ENCODE results near the gene UGT8. TPM values are rescaled to one million over a fixed set of nuclear protein-coding genes. Genes with fewer than 3 reads are reported as not detected.

The UGT8 gene
- total and polyA plus RNA-seq, 2 of the 8 experiments (the other 6 are each of a cell fraction or from before 2014, with no cell fraction given): 16.9 to 26.9 TPM

DNA sequence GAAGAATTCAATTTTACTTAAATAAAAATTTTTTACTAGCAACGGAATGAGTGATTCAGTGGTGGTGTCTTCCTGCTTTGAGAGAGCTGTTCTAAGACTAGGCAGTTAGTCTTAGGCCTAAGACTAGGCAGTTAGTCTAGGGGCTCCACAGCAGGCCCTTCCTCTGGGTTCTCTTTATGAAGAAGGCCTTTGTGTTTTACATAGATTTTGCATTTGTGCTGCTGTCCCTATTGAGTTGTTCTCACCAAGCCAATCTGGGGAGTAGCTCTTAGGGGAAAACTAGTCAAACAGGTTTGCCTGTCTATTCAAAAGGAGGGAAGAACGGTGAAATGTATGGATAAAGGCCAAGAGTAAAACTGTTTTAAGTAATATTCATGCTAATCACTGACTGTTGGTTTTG lies 7.6 kb downstream of the UGT8 start:
- H2BK12ac ChIP-seq (ENCODE audit: low read depth, low read length): no peak overlapping the region
- FAIRE-seq (peak; percentile 72), DNase-seq (ENCODE audit: low read depth in 1 of 2, low spot score in 2 of 2) (no peak)
- TF ChIP-seq ZNF274 (IDR thresholded peaks at IDR 0.05; ENCODE audit: borderline replicate concordance, extremely low read depth, low read length) (no peak), KDM1A (IDR thresholded peaks at IDR 0.05; ENCODE audit: borderline replicate concordance, low read length) (peak; percentile 80; the same call in 1 of the 2 replicates), SRF (IDR thresholded peaks at IDR 0.05; ENCODE audit: low read depth, low read length) (no peak), SP1 (IDR thresholded peaks at IDR 0.05; ENCODE audit: low read depth, low read length) (peak; percentile 58; the same call in 1 of the 2 replicates), CTBP2 (IDR thresholded peaks at IDR 0.05; ENCODE audit: borderline replicate concordance, insufficient read depth, insufficient read length, low read length) (no peak), CBX8 (IDR thresholded peaks at IDR 0.05; ENCODE audit: borderline replicate concordance, low read depth, low read length) (no peak), NRF1 (IDR thresholded peaks at IDR 0.05; ENCODE audit: low read depth, low read length) (no peak)
- TF ChIP-seq, protein P1, sequence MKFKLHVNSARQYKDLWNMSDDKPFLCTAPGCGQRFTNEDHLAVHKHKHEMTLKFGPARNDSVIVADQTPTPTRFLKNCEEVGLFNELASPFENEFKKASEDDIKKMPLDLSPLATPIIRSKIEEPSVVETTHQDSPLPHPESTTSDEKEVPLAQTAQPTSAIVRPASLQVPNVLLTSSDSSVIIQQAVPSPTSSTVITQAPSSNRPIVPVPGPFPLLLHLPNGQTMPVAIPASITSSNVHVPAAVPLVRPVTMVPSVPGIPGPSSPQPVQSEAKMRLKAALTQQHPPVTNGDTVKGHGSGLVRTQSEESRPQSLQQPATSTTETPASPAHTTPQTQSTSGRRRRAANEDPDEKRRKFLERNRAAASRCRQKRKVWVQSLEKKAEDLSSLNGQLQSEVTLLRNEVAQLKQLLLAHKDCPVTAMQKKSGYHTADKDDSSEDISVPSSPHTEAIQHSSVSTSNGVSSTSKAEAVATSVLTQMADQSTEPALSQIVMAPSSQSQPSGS (IDR thresholded peaks at IDR 0.05; ENCODE audit: low read length): peak; percentile 84; the same call in 1 of the 2 replicates

More for the DNA sequence above, 7.6 kb downstream of the UGT8 start:
- peaks cover 0 to 3% (median 0%) of the 10 kb centered on the region in 4 experiments; a peak in 1 of 7 replicates for H3K4me1 ChIP-seq (replicated peaks in 1 of 4; ENCODE audit: control insufficient read depth in 3 of 4, insufficient read depth in 4 of 4, low read length in 3 of 4)
- no peak overlapping the region for H2BK5ac ChIP-seq (ENCODE audit: low read depth, low read length)
- H3K18ac ChIP-seq (ENCODE audit: extremely low read depth, low read length): no peak overlapping the region
- no peak overlapping the region for H2AFZ ChIP-seq (ENCODE audit: low read length)
- H3K56ac ChIP-seq (replicated peaks; ENCODE audit: insufficient read length, low read depth, low read length): no peak overlapping the region
- no peak overlapping the region for H3K4me2 ChIP-seq (ENCODE audit: insufficient read depth in 1 of 2, low read depth in 2 of 2, low read length in 2 of 2)
- H3K9ac ChIP-seq (replicated peaks in 1 of 4; ENCODE audit: extremely low read depth in 1 of 4, low read depth in 3 of 4, low read length in 3 of 4): no peak overlapping the region
- no peak overlapping the region for H3K14ac ChIP-seq (ENCODE audit: insufficient read length)
- H4K8ac ChIP-seq (ENCODE audit: extremely low read depth, insufficient read depth, low read length): no peak overlapping the region
- H3K79me2 ChIP-seq (ENCODE audit: control insufficient read depth in 1 of 2, insufficient read depth in 2 of 2, low read length in 2 of 2): peaks cover 6 to 81% of the 10 kb centered on the region in 2 experiments; a peak in 3 of 4 replicates
- no peak overlapping the region for H2BK15ac ChIP-seq (ENCODE audit: low read length)
- 52% methylated on average over 2 of the region's 2 CpGs; no CpG with 5 or more reads in 1 of the 2 experiments for WGBS, 2 experiments (ENCODE audit: extremely low coverage in 1 of 2, insufficient coverage in 1 of 2, insufficient read length in 1 of 2, insufficient replicate concordance in 2 of 2, low coverage in 1 of 2, low lambda C conversion rate in 2 of 2, missing lambda C conversion rate in 1 of 2)
- no peak overlapping the region for H3K23ac ChIP-seq (ENCODE audit: insufficient read length)
- ChIA-PET CTCF (ENCODE audit: partially characterized antibody) (interaction anchor here (1.4 kb wide), 1 partner anchor 112 kb away, joined by 3 read pairs; no protein-coding TSS in a partner anchor), POLR2A (ENCODE audit: partially characterized antibody) (interaction anchor here (0.7 to 2.0 kb wide), 4 partner anchors 8 to 112 kb away, joined by 4 to 8 read pairs (median 6); partner anchors contain the start of gene UGT8)
- no peak overlapping the region for H3K4me3 ChIP-seq (ENCODE audit: extremely low read depth in 1 of 4, insufficient read depth in 2 of 4, low read depth in 3 of 4, low read length in 4 of 4)
- no peaks in the 10 kb centered on the region for H3K36me3 ChIP-seq (ENCODE audit: control insufficient read depth in 2 of 4, insufficient read depth in 4 of 4, low read length in 3 of 4)
- no peak overlapping the region for H2AK5ac ChIP-seq (ENCODE audit: low read depth, low read length)
- H2BK20ac ChIP-seq (ENCODE audit: low read length): no peak overlapping the region
- no peak overlapping the region for H2BK120ac ChIP-seq (replicated peaks; ENCODE audit: low read depth, low read length)
- no peaks in the 10 kb centered on the region; the same call in 1 of the 2 replicates for H3K23me2 ChIP-seq (ENCODE audit: low read depth, low read length)
- no peaks in the 10 kb centered on the region; the same call in 1 of the 2 replicates for H3K79me1 ChIP-seq (ENCODE audit: low read depth, low read length)
- no peak overlapping the region for H4K91ac ChIP-seq (replicated peaks; ENCODE audit: insufficient read length, low read length)
- H3K27ac ChIP-seq (ENCODE audit: low read depth, low read length): no peak overlapping the region
- H3K4ac ChIP-seq (replicated peaks; ENCODE audit: insufficient read length, low read depth, low read length): no peak overlapping the region
- H3K27me3 ChIP-seq (replicated peaks in 1 of 4; ENCODE audit: control insufficient read depth in 3 of 4, extremely low read depth in 1 of 4, insufficient read depth in 3 of 4, low read length in 3 of 4): no peaks in the 10 kb centered on the region
- H4K5ac ChIP-seq (ENCODE audit: insufficient read length, low read depth, low read length): no peak overlapping the region
- no peaks in the 10 kb centered on the region for H3K9me3 ChIP-seq (ENCODE audit: insufficient read depth in 2 of 2, low read depth in 1 of 2, low read length in 1 of 2)
- no peaks in the 10 kb centered on the region for H4K20me1 ChIP-seq (replicated peaks in 1 of 2; ENCODE audit: control insufficient read depth in 1 of 2, insufficient read depth in 2 of 2, low read length in 2 of 2)

Data from H1 (cell line).